Umbilical cord (tissue), 2 donors: ENCODE data around the gene FNDC11. TPM values are rescaled to one million over a fixed set of nuclear protein-coding genes. Genes with fewer than 3 reads are reported as not detected.

Experiments used
- DNase-seq: peaks from one replicate; pipeline ENCODE4 v3.0.0-alpha.2; 2015; ENCODE audit warnings: low spot score
- total RNA-seq: library from RNA; depleted of rRNA; stranded (reverse); fragments of >200 nt; gene quantifications from one replicate; pipeline ENCODE4 v1.2.3, GENCODE V29; 2014; ENCODE audit warnings: low replicate concordance; ENCODE audit not compliant: insufficient read depth

The FNDC11 gene
- total RNA-seq, 1 donor from 2014 or later, result 1.2 TPM

GRCh38 chr20:63525185-63525584 is 28.8 kb upstream of the FNDC11 start:
- no peak for DNase-seq

- DNase-seq, result no peak
These were observed 28.0 kb upstream of the FNDC11 start for GRCh38 chr20:63525971-63526370.

GRCh38 chr20:63527184-63527583 is 26.8 kb upstream of the FNDC11 start:
- no peak for DNase-seq

GRCh38 chr20:63529180-63529860 is 24.6 kb upstream of the FNDC11 start:
- DNase-seq, result no peak

- no peak for DNase-seq
These were observed 23.8 kb upstream of the FNDC11 start for GRCh38 chr20:63529861-63530787.

GRCh38 chr20:63530788-63531160 is 23.2 kb upstream of the FNDC11 start:
- DNase-seq, result no peak

GRCh38 chr20:63531686-63532448 is 22.1 kb upstream of the FNDC11 start:
- no peak for DNase-seq

GRCh38 chr20:63532449-63532971 is 21.4 kb upstream of the FNDC11 start:
- no peak for DNase-seq

GRCh38 chr20:63533388-63533787 is 20.6 kb upstream of the FNDC11 start:
- DNase-seq, result no peak

GRCh38 chr20:63533871-63534393 is 20.0 kb upstream of the FNDC11 start:
- no peak for DNase-seq

GRCh38 chr20:63534427-63534830 is 19.5 kb upstream of the FNDC11 start:
- DNase-seq, result no peak

- DNase-seq, result no peak
These were observed 18.9 kb upstream of the FNDC11 start for GRCh38 chr20:63534831-63535651.

GRCh38 chr20:63536241-63536977 is 17.6 kb upstream of the FNDC11 start:
- no peak for DNase-seq

- no peak for DNase-seq
These were observed 16.9 kb upstream of the FNDC11 start, which contains the start of gene PTK6 for GRCh38 chr20:63536997-63537524. TSS of gene PTK6 (minus strand) at chr20:63537376. CDS start at chr20:63537314, 62 bp downstream.

- peak; percentile 91 for DNase-seq
These were observed 16.3 kb upstream of the FNDC11 start for GRCh38 chr20:63537525-63538203.

- no peak for DNase-seq
These were observed 15.5 kb upstream of the FNDC11 start for GRCh38 chr20:63538204-63539091.

GRCh38 chr20:63539092-63539430 is 14.9 kb upstream of the FNDC11 start:
- DNase-seq, result no peak
